Pancreas (tissue), 10 donors: ENCODE data around the gene CFAP46. TPM values are rescaled to one million over a fixed set of nuclear protein-coding genes. Genes with fewer than 3 reads are reported as not detected.

Source experiments
- ATAC-seq, 4 donors: fragments of 200-7000 bp; cut with Tn5 transposase; one replicate each; pipeline versions ENCODE4 v1.8.0 to v1.9.1; 2020; ENCODE audit warnings: mild to moderate bottlenecking in 4 of 4, moderate library complexity in 4 of 4
- DNase-seq, 6 donors: peaks; one replicate each; pipeline ENCODE4 v3.0.0-alpha.2; 2020
- FAIRE-seq: peaks from 2 replicates; lab custom pipeline; 2012; peaks lifted over from hg19 to GRCh38; lab: Jason Lieb, UNC
- H3K27ac ChIP-seq, 4 donors: fragments of 200-600 bp; sonication (generic); 1 replicate in 3 of 4; 2 replicates in 1 of 4; pipeline versions ENCODE4 v1.5.0 to v1.8.0; 2020
- H3K27me3 ChIP-seq, 4 donors: fragments of 200-600 bp; one replicate each; pipeline ENCODE4 v1.8.0; 2021
- H3K36me3 ChIP-seq, 3 donors: fragments of 200-600 bp; sonication (generic) in 1 of 3; one replicate each; pipeline versions ENCODE4 v1.5.0 to v1.8.0; 2020 to 2021
- H3K4me1 ChIP-seq, 3 donors: fragments of 200-600 bp; one replicate each; pipeline ENCODE4 v1.8.0; 2021
- H3K4me3 ChIP-seq, 4 donors: fragments of 200-600 bp; sonication (generic) in 2 of 4; one replicate each; pipeline versions ENCODE4 v1.5.0 to v1.8.0; 2020 to 2021
- H3K9me3 ChIP-seq, 4 donors: fragments of 200-600 bp; one replicate each; pipeline ENCODE4 v1.8.0; 2021
- WGBS, 2 donors: extraction: QIAGEN DNeasy Blood & Tissue Kit; methylation state at CpG; one replicate each; pipeline ENCODE4 v1.1.7; 2013; 5-methylcytosine and 5-hydroxymethylcytosine counted together
- intact Hi-C, 3 donors: fragments of 100-400 bp; cut with DNase I; formaldehyde crosslinking; loops; one replicate each; pipeline versions ENCODE4 v1.11.1 to v1.14.2; 2022
- polyA plus RNA-seq, 2 donors: library from polyadenylated mRNA; stranded (reverse); fragments of 200-250 nt; gene quantifications; one replicate each; pipeline ENCODE4 v1.2.3, GENCODE V29; 2013
- total RNA-seq, 6 donors: library from RNA; stranded (reverse); fragmentation: NEBNext Ultra II Directional in 4 of 6; extraction: Animal tissue kit (Norgen Biotek cat#: 25700) in 4 of 6; gene quantifications; one replicate each; pipeline versions ENCODE4 v1.2.1 to v1.2.4, GENCODE V29; 2021 to 2023
- TF ChIP-seq, protein P1 (sequence below), 4 donors: fragments of 200-600 bp; sonication (generic) in 3 of 4; IDR thresholded peaks; one replicate each; pipeline versions ENCODE4 v1.5.0 to v1.8.0; 2021; ENCODE audit warnings: antibody characterized with exemption in 4 of 4
- donor health status: healthy with polysubstance abuse.
- donor health status: DM: no; HTN: no; CAD: no; lungs with moderate emphysema.
- donor health status: DM: no; HTN: no; CAD: no.
- donor health status: control.
- donor health status: control.
- donor health status: Bipolar disorder and iron deficiency.
- donor health status: DM: yes; HTN: yes; CAD: no.
- donor health status: DM: no; HTN: no; CAD: no.
- donor health status: DM: no; HTN: no; CAD: no.
- donor health status: DM: yes; HTN: yes; CAD: no.

The CFAP46 gene
- total and polyA plus RNA-seq, 8 donors, result 0.39 to 1.6 (median 1.0) TPM

- DNase-seq, result peak in 2 of 6 donors; percentile 5 to 52
- Histone ChIP-seq H3K27ac (no peak overlapping the region), H3K27me3 (peaks cover 0 to 5% (median 0%) of the 10 kb centered on the region in 4 donors), H3K4me1 (no peaks in the 10 kb centered on the region), H3K4me3 (no peak overlapping the region), H3K9me3 (no peaks in the 10 kb centered on the region), H3K36me3 (no peaks in the 10 kb centered on the region)
- 84 to 96% methylated on average over 17 to 19 of the region's 19 CpGs for WGBS, 2 donors
- no peak for ATAC-seq
- FAIRE-seq, result no peak
- TF ChIP-seq, protein P1, sequence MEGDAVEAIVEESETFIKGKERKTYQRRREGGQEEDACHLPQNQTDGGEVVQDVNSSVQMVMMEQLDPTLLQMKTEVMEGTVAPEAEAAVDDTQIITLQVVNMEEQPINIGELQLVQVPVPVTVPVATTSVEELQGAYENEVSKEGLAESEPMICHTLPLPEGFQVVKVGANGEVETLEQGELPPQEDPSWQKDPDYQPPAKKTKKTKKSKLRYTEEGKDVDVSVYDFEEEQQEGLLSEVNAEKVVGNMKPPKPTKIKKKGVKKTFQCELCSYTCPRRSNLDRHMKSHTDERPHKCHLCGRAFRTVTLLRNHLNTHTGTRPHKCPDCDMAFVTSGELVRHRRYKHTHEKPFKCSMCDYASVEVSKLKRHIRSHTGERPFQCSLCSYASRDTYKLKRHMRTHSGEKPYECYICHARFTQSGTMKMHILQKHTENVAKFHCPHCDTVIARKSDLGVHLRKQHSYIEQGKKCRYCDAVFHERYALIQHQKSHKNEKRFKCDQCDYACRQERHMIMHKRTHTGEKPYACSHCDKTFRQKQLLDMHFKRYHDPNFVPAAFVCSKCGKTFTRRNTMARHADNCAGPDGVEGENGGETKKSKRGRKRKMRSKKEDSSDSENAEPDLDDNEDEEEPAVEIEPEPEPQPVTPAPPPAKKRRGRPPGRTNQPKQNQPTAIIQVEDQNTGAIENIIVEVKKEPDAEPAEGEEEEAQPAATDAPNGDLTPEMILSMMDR (IDR thresholded peaks at IDR 0.05), result no peak
- intact Hi-C loops, result loop anchor here in 1 of 3 donors (10.0 kb wide), 1 partner anchor 275 kb away; no protein-coding TSS in a partner anchor
Measured at GRCh38 chr10:132849546-132850031, 92.8 kb downstream of the CFAP46 start.

GRCh38 chr10:132848951-132849545 lies 93.3 kb downstream of the CFAP46 start:
- FAIRE-seq (no peak), DNase-seq (peak in 2 of 6 donors; percentile 4 to 55), ATAC-seq (no peak)
- Histone ChIP-seq H3K9me3 (no peaks in the 10 kb centered on the region), H3K4me3 (no peak overlapping the region), H3K27me3 (peaks cover 0 to 5% (median 0%) of the 10 kb centered on the region in 4 donors), H3K4me1 (no peaks in the 10 kb centered on the region), H3K27ac (no peak overlapping the region), H3K36me3 (no peaks in the 10 kb centered on the region)
- WGBS, 2 donors, result 58 to 61% methylated on average over 21 of the region's 21 CpGs
- intact Hi-C loops, result loop anchor here in 1 of 3 donors (10.0 kb wide), 1 partner anchor 276 kb away; no protein-coding TSS in a partner anchor
- TF ChIP-seq, protein P1 (IDR thresholded peaks at IDR 0.05), result no peak

DNA sequence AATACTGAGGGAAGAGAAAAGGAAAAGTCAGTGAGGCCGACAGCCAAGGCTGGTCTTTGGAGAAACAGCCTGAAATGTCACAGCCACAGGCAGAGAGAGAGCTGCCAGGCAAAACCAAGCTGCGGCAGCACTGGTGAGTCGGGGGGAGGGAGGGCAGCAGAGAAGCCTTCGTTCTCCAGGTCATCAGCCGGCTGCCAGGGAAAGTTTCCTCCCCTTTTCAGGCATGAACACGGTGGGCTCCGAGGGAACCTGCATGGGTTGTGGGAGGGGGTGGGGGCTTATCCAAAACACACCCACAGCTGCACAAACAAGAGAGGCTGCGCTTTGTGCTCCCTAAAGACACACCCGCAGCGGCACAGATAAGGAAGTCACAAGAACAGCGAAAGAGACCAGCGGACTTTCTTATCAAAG lies 94.1 kb downstream of the CFAP46 start:
- FAIRE-seq (no peak), ATAC-seq (peak in 2 of 4 donors; percentile 36 to 42), DNase-seq (peak in 1 of 6 donors; percentile 24)
- Histone ChIP-seq H3K36me3 (no peaks in the 10 kb centered on the region), H3K27me3 (peaks cover 0 to 1% (median 0%) of the 10 kb centered on the region in 4 donors), H3K4me1 (no peaks in the 10 kb centered on the region), H3K9me3 (no peaks in the 10 kb centered on the region), H3K27ac (no peak overlapping the region), H3K4me3 (no peak overlapping the region)
- WGBS, 2 donors, result 2 to 4% methylated on average over 12 of the region's 12 CpGs
- intact Hi-C loops, result loop anchor here in 1 of 3 donors (10.0 kb wide), 1 partner anchor 277 kb away; no protein-coding TSS in a partner anchor
- TF ChIP-seq, protein P1 (IDR thresholded peaks at IDR 0.05), result no peak

GRCh38 chr10:132847856-132848255 lies 94.5 kb downstream of the CFAP46 start:
- Histone ChIP-seq H3K36me3 (no peaks in the 10 kb centered on the region), H3K4me3 (no peak overlapping the region), H3K9me3 (no peaks in the 10 kb centered on the region), H3K4me1 (no peaks in the 10 kb centered on the region), H3K27me3 (no peaks in the 10 kb centered on the region), H3K27ac (no peak overlapping the region)
- FAIRE-seq, result no peak
- ATAC-seq, result peak in 2 of 4 donors; percentile 23 to 30
- WGBS, 2 donors, result 11 to 12% methylated on average over 17 of the region's 17 CpGs
- intact Hi-C loops, result loop anchor here in 1 of 3 donors (10.0 kb wide), 1 partner anchor 277 kb away; no protein-coding TSS in a partner anchor
- TF ChIP-seq, protein P1 (IDR thresholded peaks at IDR 0.05), result no peak
- DNase-seq, result no peak

GRCh38 chr10:132847416-132847777 lies 95.0 kb downstream of the CFAP46 start:
- ATAC-seq (no peak), DNase-seq (no peak), FAIRE-seq (no peak)
- Histone ChIP-seq H3K9me3 (no peaks in the 10 kb centered on the region), H3K27me3 (no peaks in the 10 kb centered on the region), H3K4me1 (no peaks in the 10 kb centered on the region), H3K36me3 (no peaks in the 10 kb centered on the region), H3K27ac (no peak overlapping the region), H3K4me3 (no peak overlapping the region)
- WGBS, 2 donors, result 59 to 64% methylated on average over 10 of the region's 10 CpGs
- TF ChIP-seq, protein P1 (IDR thresholded peaks at IDR 0.05), result no peak
- intact Hi-C loops, result loop anchor here in 1 of 3 donors (10.0 kb wide), 1 partner anchor 277 kb away; no protein-coding TSS in a partner anchor
